Activated naive CD4-positive, alpha-beta T cell treated with anti-CD3 and anti-CD28 coated beads for 36 hours (primary cell): ENCODE results near the gene MAL. TPM values are rescaled to one million over a fixed set of nuclear protein-coding genes. Genes with fewer than 3 reads are reported as not detected.

Experiments
- CTCF ChIA-PET: fragments of 350-600 bp; sonication (Branson Sonifier 250); formaldehyde crosslinking; loops from one replicate; lab custom pipeline; 2021; ENCODE audit warnings: antibody characterized with exemption; lab: Charles Lee
- DNase-seq: peaks from one replicate; pipeline ENCODE4 v3.0.0-alpha.2; 2020
- H3K27ac Mint-ChIP-seq: one replicate; pipeline ENCODE4 v1.8.0; 2021; ENCODE audit warnings: mild to moderate bottlenecking, mixed read lengths
- H3K27me3 Mint-ChIP-seq: one replicate; pipeline ENCODE4 v1.8.0; 2021; ENCODE audit warnings: low read depth, mixed read lengths
- H3K36me3 Mint-ChIP-seq: one replicate; pipeline ENCODE4 v1.8.0; 2021; ENCODE audit warnings: low read depth, mixed read lengths
- H3K4me1 Mint-ChIP-seq: one replicate; pipeline ENCODE4 v1.8.0; 2021; ENCODE audit warnings: low read depth, mixed read lengths
- H3K4me3 Mint-ChIP-seq: one replicate; pipeline ENCODE4 v1.8.0; 2021; ENCODE audit warnings: mild to moderate bottlenecking, moderate library complexity, mixed read lengths
- H3K9me3 Mint-ChIP-seq: one replicate; pipeline ENCODE4 v1.8.0; 2021; ENCODE audit warnings: mixed read lengths
- intact Hi-C: fragments of 100-400 bp; cut with micrococcal nuclease; formaldehyde crosslinking; loops from one replicate; pipeline ENCODE4 v1.15.1; 2023
- total RNA-seq, 2 experiments: library from RNA; stranded (reverse); gene quantifications; one replicate each; pipeline ENCODE4 v1.2.3, GENCODE V29; 2021

Gene MAL
- total RNA-seq, result 10 to 100 TPM; 22.3 to 23.5 TPM

- Mint-ChIP-seq H3K36me3 (no peaks in the 10 kb centered on the region), H3K4me3 (peak within 1 kb of the TSS; percentile 97), H3K27ac (peak within 1 kb of the TSS; percentile 93), H3K9me3 (no peaks in the 10 kb centered on the region), H3K27me3 (no peaks in the 10 kb centered on the region), H3K4me1 (peaks cover 63% of the 10 kb centered on the region)
- CTCF ChIA-PET, result interaction anchor here (0.6 to 6.3 kb wide), 7 partner anchors 8 to 90 kb away, joined by 3 to 416 read pairs (median 4); no protein-coding TSS in a partner anchor
- DNase-seq, result peak; percentile 70
- intact Hi-C loops, result no loop called here
These were observed at the start of gene MAL for GRCh38 chr2:95025406-95026319. TSS of gene MAL (plus strand) at chr2:95025708. CDS start at chr2:95025793, 85 bp downstream.

GRCh38 chr2:94977826-94978225 lies 47.7 kb upstream of the MAL start:
- H3K27me3 Mint-ChIP-seq, result peaks cover 11% of the 10 kb centered on the region
- no peak for DNase-seq
- intact Hi-C loops, result no loop called here
- no peaks in the 10 kb centered on the region for H3K4me1 Mint-ChIP-seq
- no peaks in the 10 kb centered on the region for H3K36me3 Mint-ChIP-seq
- CTCF ChIA-PET, result interaction anchor here (1.2 to 2.2 kb wide), 2 partner anchors 9 to 21 kb away, joined by 3 to 11 read pairs; no protein-coding TSS in a partner anchor
- no peaks in the 10 kb centered on the region for H3K9me3 Mint-ChIP-seq
- no peak overlapping the region for H3K27ac Mint-ChIP-seq
- H3K4me3 Mint-ChIP-seq, result no peak overlapping the region

- Mint-ChIP-seq H3K36me3 (no peaks in the 10 kb centered on the region), H3K27me3 (peaks cover 11% of the 10 kb centered on the region), H3K9me3 (no peaks in the 10 kb centered on the region), H3K27ac (no peak overlapping the region), H3K4me3 (no peak overlapping the region), H3K4me1 (no peaks in the 10 kb centered on the region)
- DNase-seq, result no peak
- intact Hi-C loops, result no loop called here
- CTCF ChIA-PET, result no interaction called here
These were observed 46.6 kb upstream of the MAL start for GRCh38 chr2:94978917-94979316.

GRCh38 chr2:94979406-94980375 lies 45.8 kb upstream of the MAL start:
- no peaks in the 10 kb centered on the region for H3K9me3 Mint-ChIP-seq
- intact Hi-C loops, result no loop called here
- CTCF ChIA-PET, result no interaction called here
- no peaks in the 10 kb centered on the region for H3K4me1 Mint-ChIP-seq
- H3K27me3 Mint-ChIP-seq, result peaks cover 11% of the 10 kb centered on the region
- H3K27ac Mint-ChIP-seq, result no peak overlapping the region
- DNase-seq, result no peak
- H3K36me3 Mint-ChIP-seq, result no peaks in the 10 kb centered on the region
- no peak overlapping the region for H3K4me3 Mint-ChIP-seq

- intact Hi-C loops, result no loop called here
- H3K36me3 Mint-ChIP-seq, result no peaks in the 10 kb centered on the region
- no peak overlapping the region for H3K4me3 Mint-ChIP-seq
- peaks cover 9% of the 10 kb centered on the region for H3K27me3 Mint-ChIP-seq
- CTCF ChIA-PET, result interaction anchor here (0.9 kb wide), 1 partner anchor 24 kb away, joined by 4 read pairs; no protein-coding TSS in a partner anchor
- no peak for DNase-seq
- no peak overlapping the region for H3K27ac Mint-ChIP-seq
- no peaks in the 10 kb centered on the region for H3K4me1 Mint-ChIP-seq
- no peaks in the 10 kb centered on the region for H3K9me3 Mint-ChIP-seq
These were observed 45.1 kb upstream of the MAL start for GRCh38 chr2:94980406-94980805.

DNA sequence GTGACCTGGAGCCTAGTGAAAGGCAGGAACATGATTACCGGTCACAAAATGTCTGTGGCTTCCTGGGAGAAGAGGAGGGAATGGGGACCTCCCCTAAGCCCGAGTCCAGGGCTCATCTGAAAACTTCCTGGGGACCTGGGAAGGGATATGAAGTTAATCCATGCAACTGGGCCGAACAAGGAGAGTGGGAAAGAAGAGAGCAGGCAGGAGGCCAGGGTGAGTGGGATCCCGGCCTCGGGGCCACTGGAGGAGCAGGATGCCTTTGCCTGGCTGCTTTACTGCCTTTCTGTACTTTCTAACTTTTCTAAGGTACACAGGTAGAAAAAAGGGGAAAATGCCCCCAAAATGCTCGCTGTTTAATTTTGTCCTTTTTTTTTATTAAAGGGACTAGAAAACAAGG lies 43.4 kb upstream of the MAL start:
- H3K4me1 Mint-ChIP-seq, result no peaks in the 10 kb centered on the region
- H3K36me3 Mint-ChIP-seq, result no peaks in the 10 kb centered on the region
- H3K27me3 Mint-ChIP-seq, result peaks cover 12% of the 10 kb centered on the region
- no peaks in the 10 kb centered on the region for H3K9me3 Mint-ChIP-seq
- H3K27ac Mint-ChIP-seq, result no peak overlapping the region
- intact Hi-C loops, result no loop called here
- CTCF ChIA-PET, result interaction anchor here (0.6 kb wide), 1 partner anchor 44 kb away, joined by 4 read pairs; no protein-coding TSS in a partner anchor
- no peak overlapping the region for H3K4me3 Mint-ChIP-seq
- no peak for DNase-seq

DNA sequence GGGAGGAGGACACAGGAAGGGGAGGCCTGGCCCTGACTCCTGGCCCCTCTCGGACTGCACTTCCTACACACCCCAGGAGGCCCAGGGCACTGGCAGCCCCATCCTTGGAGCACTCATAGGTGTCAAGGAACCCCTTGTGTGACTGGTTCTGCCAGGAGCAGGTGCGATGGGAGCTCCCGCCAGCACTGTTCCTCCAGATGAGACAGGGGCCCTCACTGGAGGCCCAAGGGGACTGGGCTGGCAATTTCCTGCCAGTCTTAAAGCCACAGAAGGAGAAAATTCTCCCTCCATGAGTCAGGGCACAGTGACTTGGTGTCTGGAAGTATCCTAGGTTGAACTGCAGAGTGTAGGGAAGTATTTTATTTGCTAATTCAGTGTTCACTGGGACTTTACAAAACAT lies 42.8 kb upstream of the MAL start:
- H3K27ac Mint-ChIP-seq, result no peak overlapping the region
- no peak overlapping the region for H3K4me3 Mint-ChIP-seq
- intact Hi-C loops, result no loop called here
- no peaks in the 10 kb centered on the region for H3K36me3 Mint-ChIP-seq
- peaks cover 12% of the 10 kb centered on the region for H3K27me3 Mint-ChIP-seq
- no peaks in the 10 kb centered on the region for H3K9me3 Mint-ChIP-seq
- DNase-seq, result no peak
- no peaks in the 10 kb centered on the region for H3K4me1 Mint-ChIP-seq
- CTCF ChIA-PET, result no interaction called here

DNA sequence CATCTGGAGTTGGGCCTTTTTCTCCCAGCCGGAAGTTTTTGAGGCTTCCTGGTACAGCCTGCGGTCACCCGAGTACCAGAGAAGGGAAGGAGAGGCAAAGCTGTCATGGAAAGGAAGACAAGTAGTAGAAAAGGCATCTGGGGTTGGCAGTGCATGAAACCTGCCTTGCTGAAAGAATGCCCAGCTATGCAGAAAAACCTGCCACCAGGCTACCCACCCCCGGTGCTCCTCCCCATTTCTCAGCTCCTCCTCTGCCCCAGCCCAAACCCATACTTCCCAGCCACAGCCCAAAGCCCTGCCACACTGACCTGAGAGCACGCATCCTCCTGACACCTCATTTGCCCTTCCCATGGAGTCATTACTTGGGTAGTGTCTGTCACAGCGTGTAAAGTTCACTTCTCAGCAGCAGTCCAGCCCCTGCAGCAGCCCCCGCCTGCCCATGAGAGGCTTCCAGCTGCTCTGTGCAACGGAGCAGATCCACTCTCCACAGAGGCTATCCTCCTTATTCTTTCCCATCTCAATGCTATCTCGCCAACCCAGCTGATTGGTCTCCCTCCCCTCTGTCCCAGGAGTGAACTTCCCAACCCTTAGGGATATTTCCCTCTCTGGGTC lies 40.4 kb upstream of the MAL start:
- no peaks in the 10 kb centered on the region for H3K4me1 Mint-ChIP-seq
- no peak overlapping the region for H3K4me3 Mint-ChIP-seq
- no peaks in the 10 kb centered on the region for H3K9me3 Mint-ChIP-seq
- intact Hi-C loops, result no loop called here
- no peak overlapping the region for H3K27ac Mint-ChIP-seq
- H3K27me3 Mint-ChIP-seq, result peaks cover 12% of the 10 kb centered on the region
- H3K36me3 Mint-ChIP-seq, result no peaks in the 10 kb centered on the region
- CTCF ChIA-PET, result interaction anchor here (1.7 to 2.5 kb wide), 2 partner anchors 27 to 149 kb away, joined by 3 to 8 read pairs; no protein-coding TSS in a partner anchor
- DNase-seq, result no peak

GRCh38 chr2:94985636-94986035 lies 39.9 kb upstream of the MAL start:
- no peaks in the 10 kb centered on the region for H3K9me3 Mint-ChIP-seq
- no peak for DNase-seq
- no peak overlapping the region for H3K27ac Mint-ChIP-seq
- no peaks in the 10 kb centered on the region for H3K36me3 Mint-ChIP-seq
- no peak overlapping the region for H3K4me3 Mint-ChIP-seq
- H3K4me1 Mint-ChIP-seq, result no peaks in the 10 kb centered on the region
- CTCF ChIA-PET, result interaction anchor here (1.1 to 2.5 kb wide), 5 partner anchors 27 to 149 kb away, joined by 3 to 14 read pairs (median 8); no protein-coding TSS in a partner anchor
- intact Hi-C loops, result loop anchor here (1.0 kb wide), 2 partner anchors 95 to 130 kb away; no protein-coding TSS in a partner anchor
- H3K27me3 Mint-ChIP-seq, result peaks cover 12% of the 10 kb centered on the region

GRCh38 chr2:94986392-94986963 lies 39.0 kb upstream of the MAL start:
- Mint-ChIP-seq H3K27ac (no peak overlapping the region), H3K4me3 (no peak overlapping the region), H3K9me3 (no peaks in the 10 kb centered on the region), H3K36me3 (no peaks in the 10 kb centered on the region), H3K4me1 (no peaks in the 10 kb centered on the region), H3K27me3 (peaks cover 12% of the 10 kb centered on the region)
- DNase-seq, result peak; percentile 64
- CTCF ChIA-PET, result interaction anchor here (0.9 to 2.5 kb wide), 12 partner anchors 8 to 148 kb away, joined by 3 to 14 read pairs (median 5); no protein-coding TSS in a partner anchor
- intact Hi-C loops, result loop anchor here (1.0 kb wide), 2 partner anchors 94 to 129 kb away; no protein-coding TSS in a partner anchor
